D721Med (cell line): ENCODE measurements around the gene CBFA2T3.

Experiments
- DNase-seq: peaks from one replicate; pipeline ENCODE4 v3.0.0; 2011; ENCODE audit warnings: low spot score; ENCODE audit not compliant: insufficient read length
- FAIRE-seq: peaks from 2 replicates; lab custom pipeline; 2011; peaks lifted over from hg19 to GRCh38; lab: Jason Lieb, UNC
- TF ChIP-seq, protein P1 (sequence below): IDR thresholded peaks from 2 replicates; pipeline ENCODE4 v1.5.1; 2012; ENCODE audit warnings: mild to moderate bottlenecking, control low read depth; ENCODE audit not compliant: insufficient read depth; ENCODE audit errors: missing control alignments

Gene CBFA2T3

GRCh38 chr16:88993166-88993761 lies 16.3 kb upstream of the CBFA2T3 start:
- no peak for FAIRE-seq
- TF ChIP-seq, protein P1, sequence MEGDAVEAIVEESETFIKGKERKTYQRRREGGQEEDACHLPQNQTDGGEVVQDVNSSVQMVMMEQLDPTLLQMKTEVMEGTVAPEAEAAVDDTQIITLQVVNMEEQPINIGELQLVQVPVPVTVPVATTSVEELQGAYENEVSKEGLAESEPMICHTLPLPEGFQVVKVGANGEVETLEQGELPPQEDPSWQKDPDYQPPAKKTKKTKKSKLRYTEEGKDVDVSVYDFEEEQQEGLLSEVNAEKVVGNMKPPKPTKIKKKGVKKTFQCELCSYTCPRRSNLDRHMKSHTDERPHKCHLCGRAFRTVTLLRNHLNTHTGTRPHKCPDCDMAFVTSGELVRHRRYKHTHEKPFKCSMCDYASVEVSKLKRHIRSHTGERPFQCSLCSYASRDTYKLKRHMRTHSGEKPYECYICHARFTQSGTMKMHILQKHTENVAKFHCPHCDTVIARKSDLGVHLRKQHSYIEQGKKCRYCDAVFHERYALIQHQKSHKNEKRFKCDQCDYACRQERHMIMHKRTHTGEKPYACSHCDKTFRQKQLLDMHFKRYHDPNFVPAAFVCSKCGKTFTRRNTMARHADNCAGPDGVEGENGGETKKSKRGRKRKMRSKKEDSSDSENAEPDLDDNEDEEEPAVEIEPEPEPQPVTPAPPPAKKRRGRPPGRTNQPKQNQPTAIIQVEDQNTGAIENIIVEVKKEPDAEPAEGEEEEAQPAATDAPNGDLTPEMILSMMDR = no peak
- DNase-seq = no peak

DNA sequence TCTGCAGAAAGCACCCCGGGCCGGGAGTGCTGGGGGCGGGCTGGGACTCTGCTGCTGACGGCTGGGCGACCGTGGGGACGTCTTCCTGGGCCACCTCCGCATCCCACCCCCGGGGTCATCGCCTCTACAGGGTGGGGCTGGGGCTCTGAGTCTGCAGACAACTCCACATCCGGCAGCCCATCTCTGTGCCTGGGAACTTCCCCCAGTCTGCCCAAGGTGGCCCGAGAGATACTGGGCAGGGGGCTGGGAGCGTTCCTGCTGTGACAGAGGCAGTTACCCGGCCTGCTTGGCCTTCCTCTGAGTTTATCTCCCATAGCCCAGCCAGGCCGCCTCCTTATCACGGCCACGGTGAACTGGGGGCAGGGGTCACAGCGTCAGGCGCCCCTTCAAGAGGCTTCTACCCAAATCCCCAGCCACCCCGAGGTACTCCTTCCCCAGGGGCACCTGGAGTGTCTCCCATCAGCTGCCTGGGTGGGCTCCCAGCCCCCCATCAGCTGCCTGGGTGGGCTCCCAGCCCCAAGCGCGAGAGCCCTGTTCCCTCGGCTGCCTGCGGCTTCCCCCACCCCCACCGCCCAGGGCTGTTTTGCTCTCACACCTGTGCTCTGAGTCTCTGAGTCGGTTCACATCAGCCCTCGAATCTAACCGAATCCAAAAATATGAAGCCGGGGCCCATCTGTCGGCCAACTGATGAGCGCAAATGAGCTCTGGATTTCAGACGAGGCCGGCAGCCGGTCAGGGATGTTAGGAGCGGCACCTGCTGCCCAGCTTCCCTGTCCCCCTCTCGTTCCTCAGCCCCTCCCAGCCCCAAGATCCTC lies 15.6 kb upstream of the CBFA2T3 start:
- DNase-seq = no peak
- FAIRE-seq = no peak
- TF ChIP-seq, protein P1 = no peak

GRCh38 chr16:88991813-88992350 lies 14.9 kb upstream of the CBFA2T3 start:
- TF ChIP-seq, protein P1 = no peak
- FAIRE-seq = no peak
- DNase-seq = no peak

GRCh38 chr16:88989852-88990547 lies 13.0 kb upstream of the CBFA2T3 start:
- no peak for FAIRE-seq
- TF ChIP-seq, protein P1 = no peak
- DNase-seq = no peak

GRCh38 chr16:88988980-88989811 lies 12.2 kb upstream of the CBFA2T3 start:
- no peak for FAIRE-seq
- TF ChIP-seq, protein P1 = no peak
- no peak for DNase-seq

DNA sequence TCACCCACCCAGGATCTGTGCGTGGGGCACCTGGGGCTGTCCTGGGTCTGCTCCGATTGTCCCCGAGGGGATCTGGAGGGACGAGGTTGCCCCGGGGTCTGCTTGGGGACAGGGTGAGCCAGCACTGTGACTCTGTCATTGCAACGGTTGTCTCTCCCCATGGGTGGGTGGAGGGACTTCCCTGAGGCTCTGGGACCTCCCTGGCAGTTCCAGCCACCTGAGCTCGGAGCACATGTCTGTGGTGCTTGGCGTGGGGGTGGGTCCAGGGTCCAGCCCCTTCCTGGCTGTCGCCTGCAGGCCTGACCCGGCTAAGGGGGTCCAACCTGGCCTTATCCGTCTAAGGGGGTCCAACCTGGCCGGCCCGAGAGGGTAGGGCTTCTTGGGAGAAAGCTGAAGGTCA lies 8.5 kb upstream of the CBFA2T3 start:
- FAIRE-seq (no peak), DNase-seq (no peak)
- TF ChIP-seq, protein P1 = no peak
